GM12872 (cell line): ENCODE measurements around the gene CDC37L1.

Experiments used
- CTCF ChIP-seq: IDR thresholded peaks from 3 replicates; pipeline ENCODE4 v1.5.1; 2011; ENCODE audit warnings: low read depth, mild to moderate bottlenecking, low read length, moderate library complexity; ENCODE audit not compliant: insufficient read depth

The CDC37L1 gene

DNA sequence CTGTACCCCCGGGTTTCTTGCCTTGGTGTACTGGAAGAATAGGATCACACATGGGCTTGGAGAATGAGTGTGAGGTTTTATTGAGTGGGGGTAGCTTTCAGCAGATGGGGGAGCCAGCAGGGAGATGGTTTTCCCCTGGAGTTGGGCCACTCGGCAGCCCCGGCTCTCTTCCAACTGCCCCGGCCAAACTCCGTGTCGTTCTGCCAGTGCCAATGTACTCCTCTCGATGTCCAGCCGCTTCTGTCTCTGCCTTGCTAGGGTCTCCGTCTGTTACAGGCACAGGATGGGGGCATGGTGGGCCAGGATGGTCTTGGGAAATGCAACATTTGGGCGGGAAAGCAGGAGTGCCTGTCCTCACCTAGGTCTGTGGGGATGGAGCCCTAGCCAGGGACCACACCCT lies 24.8 kb upstream of the CDC37L1 start:
- TF ChIP-seq CTCF = no peak

- TF ChIP-seq CTCF = no peak
These were observed 22.7 kb upstream of the CDC37L1 start for GRCh38 chr9:4656621-4657020.

DNA sequence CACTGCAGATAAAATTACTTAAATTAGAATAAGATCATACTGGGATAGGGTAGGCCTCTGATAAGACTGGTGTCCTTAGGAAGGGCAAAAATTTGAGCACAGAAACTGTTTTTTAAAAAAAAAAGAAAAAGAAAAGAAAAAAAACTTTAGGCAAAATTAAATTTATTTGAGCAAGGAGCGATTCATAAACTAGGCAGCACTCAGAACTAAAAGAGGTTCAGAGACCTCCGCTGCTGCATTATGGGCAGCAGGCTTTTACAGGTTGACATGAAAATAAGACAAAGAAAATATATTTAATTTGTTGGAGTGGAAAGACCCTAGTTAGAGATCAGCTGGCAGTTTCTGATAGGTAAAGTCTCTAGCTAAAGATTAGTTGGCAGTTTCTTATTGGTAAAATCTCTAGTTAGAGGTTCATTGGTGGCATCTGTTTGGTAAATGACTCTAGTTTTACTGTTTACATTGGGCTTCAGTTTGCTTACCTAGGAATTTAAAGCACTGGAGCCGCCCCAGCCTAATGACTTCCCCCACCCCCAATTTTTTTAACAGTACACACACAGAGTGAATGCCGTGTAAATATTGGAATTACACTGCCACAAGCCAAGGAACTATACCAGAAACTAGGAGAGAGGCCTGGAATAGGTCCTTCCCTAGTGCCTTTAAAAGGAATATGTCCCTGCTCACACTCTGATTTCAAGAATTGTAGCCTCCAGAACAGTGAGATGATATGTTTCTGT lies 21.8 kb upstream of the CDC37L1 start:
- no peak for TF ChIP-seq CTCF

- TF ChIP-seq CTCF = no peak
These were observed 18.2 kb upstream of the CDC37L1 start for GRCh38 chr9:4661165-4661564.

DNA sequence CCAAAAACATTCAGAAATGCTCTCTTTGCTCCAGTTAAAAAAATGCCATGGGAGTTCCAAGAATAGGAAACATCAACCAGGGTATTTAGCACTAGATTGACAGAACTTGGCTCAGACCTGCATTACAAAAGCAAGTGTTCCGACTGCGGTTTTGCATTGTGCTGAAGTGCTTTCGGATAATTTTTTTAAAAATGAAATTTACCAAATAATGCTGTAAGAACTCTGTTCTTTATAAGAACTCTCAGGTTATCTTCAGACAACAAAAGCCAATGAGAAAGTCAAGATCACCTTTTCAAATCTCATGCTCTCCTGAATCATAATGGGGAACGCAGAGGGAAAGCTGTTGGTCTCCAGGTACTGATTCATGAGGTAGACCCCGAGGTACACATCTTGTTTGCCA lies 17.8 kb upstream of the CDC37L1 start:
- no peak for TF ChIP-seq CTCF

- TF ChIP-seq CTCF = peak; percentile 51
These were observed 17.0 kb upstream of the CDC37L1 start, which contains the start of gene PLPP6 for GRCh38 chr9:4662108-4662988. PLPP6 (plus strand) TSS chr9:4662294; CDS start chr9:4662376, 82 bp downstream.

DNA sequence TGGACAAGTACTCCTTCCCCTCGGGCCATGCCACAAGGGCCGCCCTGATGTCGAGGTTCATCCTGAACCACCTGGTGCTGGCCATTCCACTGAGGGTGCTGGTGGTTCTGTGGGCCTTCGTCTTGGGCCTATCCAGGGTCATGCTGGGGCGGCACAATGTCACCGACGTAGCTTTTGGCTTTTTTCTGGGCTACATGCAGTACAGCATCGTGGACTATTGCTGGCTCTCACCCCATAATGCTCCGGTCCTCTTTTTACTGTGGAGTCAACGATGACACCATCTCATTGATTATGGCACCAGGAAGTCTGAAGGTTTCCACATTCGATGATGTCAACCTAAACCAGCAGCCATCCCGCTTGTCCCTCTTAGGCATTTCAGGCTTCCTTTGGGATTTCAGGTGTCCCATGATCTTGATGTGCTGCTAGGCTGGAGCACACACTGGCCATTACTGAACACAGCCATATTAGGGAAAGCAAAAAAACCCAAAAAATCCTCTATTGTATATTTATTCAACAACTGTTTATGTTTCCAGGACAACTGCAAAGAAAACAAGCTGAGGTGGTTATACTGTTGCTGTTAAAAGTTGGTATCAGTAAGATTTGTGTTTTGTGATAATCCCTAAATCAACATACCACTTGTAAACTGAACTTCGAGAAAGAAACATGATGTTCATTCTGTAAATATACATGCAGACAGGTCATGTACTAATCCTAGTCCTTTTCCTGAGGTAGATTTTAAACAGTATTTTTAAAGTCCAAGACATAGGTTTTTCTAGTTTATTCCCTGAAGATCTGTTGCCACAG lies 16.2 kb upstream of the CDC37L1 start:
- TF ChIP-seq CTCF = no peak
